SK-N-SH treated with all-trans-retinoic acid at 6 μM for 48 hours (cell line): Measurements from ENCODE around the gene SLC38A2.

ENCODE experiments used
- SNAI2 ChIP-seq: fragments of 250-450 bp; sonication (Bioruptor Pico); IDR thresholded peaks from 2 replicates; pipeline ENCODE4 v1.5.0; 2020; ENCODE audit warnings: mild to moderate bottlenecking, moderate library complexity
- TCF4 ChIP-seq: fragments of 250-450 bp; sonication (Bioruptor Pico); IDR thresholded peaks from 2 replicates; pipeline ENCODE4 v1.8.0; 2021; ENCODE audit warnings: mild to moderate bottlenecking, moderate library complexity, borderline replicate concordance
- ZC3H10 ChIP-seq: fragments of 250-450 bp; sonication (Bioruptor Pico); IDR thresholded peaks from 2 replicates; pipeline ENCODE4 v1.5.1; 2021; ENCODE audit warnings: mild to moderate bottlenecking, moderate library complexity
- ZFP3 ChIP-seq: fragments of 250-450 bp; sonication (Bioruptor Pico); IDR thresholded peaks from 2 replicates; pipeline ENCODE4 v1.5.0; 2020; ENCODE audit warnings: mild to moderate bottlenecking, moderate library complexity
- ZNF70 ChIP-seq: fragments of 450-650 bp; formaldehyde crosslinking; IDR thresholded peaks from 2 replicates; pipeline ENCODE4 v1.5.0; 2020; ENCODE audit warnings: mild to moderate bottlenecking, moderate library complexity
- ZNF8 ChIP-seq: fragments of 450-650 bp; formaldehyde crosslinking; IDR thresholded peaks from 2 replicates; pipeline ENCODE4 v1.5.0; 2020; ENCODE audit warnings: mild to moderate bottlenecking, moderate library complexity
- TF ChIP-seq, protein P1 (sequence below): fragments of 250-450 bp; sonication (Bioruptor Pico); IDR thresholded peaks from 2 replicates; pipeline ENCODE4 v1.8.0; 2020; ENCODE audit warnings: mild to moderate bottlenecking, moderate library complexity, borderline replicate concordance
- TF ChIP-seq, protein P2 (sequence below): fragments of 250-450 bp; sonication (Bioruptor Pico); IDR thresholded peaks from 2 replicates; pipeline ENCODE4 v1.5.0; 2020; ENCODE audit warnings: mild to moderate bottlenecking, moderate library complexity

DNA sequence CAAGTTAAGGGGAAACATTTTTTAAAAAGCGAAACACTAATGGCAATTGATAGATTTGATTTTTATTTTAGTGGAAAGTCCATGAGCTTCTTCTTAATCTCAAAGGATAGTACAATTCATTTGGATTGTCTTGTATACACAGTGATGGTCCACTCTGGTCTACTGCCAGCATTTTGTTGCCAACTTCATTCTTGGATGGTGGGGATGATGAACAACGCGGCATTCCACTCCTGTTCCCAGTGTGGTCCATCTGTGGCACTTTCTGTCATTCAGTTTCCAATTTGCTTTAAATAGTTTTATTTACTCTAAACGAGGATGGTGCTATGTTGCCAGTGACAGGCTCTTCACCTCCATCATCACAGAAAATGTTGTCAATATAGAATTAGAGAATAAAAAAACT is 40.3 kb upstream of the SLC38A2 start:
- TF ChIP-seq ZC3H10 (no peak), TCF4 (CRISPR knock-in tag) (no peak), ZNF8 (CRISPR knock-in tag) (no peak), ZFP3 (CRISPR knock-in tag) (no peak), SNAI2 (CRISPR knock-in tag) (no peak), ZNF70 (CRISPR knock-in tag) (no peak)
- TF ChIP-seq, protein P1, sequence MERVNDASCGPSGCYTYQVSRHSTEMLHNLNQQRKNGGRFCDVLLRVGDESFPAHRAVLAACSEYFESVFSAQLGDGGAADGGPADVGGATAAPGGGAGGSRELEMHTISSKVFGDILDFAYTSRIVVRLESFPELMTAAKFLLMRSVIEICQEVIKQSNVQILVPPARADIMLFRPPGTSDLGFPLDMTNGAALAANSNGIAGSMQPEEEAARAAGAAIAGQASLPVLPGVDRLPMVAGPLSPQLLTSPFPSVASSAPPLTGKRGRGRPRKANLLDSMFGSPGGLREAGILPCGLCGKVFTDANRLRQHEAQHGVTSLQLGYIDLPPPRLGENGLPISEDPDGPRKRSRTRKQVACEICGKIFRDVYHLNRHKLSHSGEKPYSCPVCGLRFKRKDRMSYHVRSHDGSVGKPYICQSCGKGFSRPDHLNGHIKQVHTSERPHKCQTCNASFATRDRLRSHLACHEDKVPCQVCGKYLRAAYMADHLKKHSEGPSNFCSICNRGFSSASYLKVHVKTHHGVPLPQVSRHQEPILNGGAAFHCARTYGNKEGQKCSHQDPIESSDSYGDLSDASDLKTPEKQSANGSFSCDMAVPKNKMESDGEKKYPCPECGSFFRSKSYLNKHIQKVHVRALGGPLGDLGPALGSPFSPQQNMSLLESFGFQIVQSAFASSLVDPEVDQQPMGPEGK (CRISPR knock-in tag): no peak
- TF ChIP-seq, protein P2, sequence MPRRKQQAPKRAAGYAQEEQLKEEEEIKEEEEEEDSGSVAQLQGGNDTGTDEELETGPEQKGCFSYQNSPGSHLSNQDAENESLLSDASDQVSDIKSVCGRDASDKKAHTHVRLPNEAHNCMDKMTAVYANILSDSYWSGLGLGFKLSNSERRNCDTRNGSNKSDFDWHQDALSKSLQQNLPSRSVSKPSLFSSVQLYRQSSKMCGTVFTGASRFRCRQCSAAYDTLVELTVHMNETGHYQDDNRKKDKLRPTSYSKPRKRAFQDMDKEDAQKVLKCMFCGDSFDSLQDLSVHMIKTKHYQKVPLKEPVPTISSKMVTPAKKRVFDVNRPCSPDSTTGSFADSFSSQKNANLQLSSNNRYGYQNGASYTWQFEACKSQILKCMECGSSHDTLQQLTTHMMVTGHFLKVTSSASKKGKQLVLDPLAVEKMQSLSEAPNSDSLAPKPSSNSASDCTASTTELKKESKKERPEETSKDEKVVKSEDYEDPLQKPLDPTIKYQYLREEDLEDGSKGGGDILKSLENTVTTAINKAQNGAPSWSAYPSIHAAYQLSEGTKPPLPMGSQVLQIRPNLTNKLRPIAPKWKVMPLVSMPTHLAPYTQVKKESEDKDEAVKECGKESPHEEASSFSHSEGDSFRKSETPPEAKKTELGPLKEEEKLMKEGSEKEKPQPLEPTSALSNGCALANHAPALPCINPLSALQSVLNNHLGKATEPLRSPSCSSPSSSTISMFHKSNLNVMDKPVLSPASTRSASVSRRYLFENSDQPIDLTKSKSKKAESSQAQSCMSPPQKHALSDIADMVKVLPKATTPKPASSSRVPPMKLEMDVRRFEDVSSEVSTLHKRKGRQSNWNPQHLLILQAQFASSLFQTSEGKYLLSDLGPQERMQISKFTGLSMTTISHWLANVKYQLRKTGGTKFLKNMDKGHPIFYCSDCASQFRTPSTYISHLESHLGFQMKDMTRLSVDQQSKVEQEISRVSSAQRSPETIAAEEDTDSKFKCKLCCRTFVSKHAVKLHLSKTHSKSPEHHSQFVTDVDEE (CRISPR knock-in tag): no peak
